Measurements from ENCODE around the gene RREB1. TPM values are rescaled to one million over a fixed set of nuclear protein-coding genes. Genes with fewer than 3 reads are reported as not detected.

RREB1 gene
- total RNA-seq, 1 experiment from 2014 or later: 35.8 TPM

DNA sequence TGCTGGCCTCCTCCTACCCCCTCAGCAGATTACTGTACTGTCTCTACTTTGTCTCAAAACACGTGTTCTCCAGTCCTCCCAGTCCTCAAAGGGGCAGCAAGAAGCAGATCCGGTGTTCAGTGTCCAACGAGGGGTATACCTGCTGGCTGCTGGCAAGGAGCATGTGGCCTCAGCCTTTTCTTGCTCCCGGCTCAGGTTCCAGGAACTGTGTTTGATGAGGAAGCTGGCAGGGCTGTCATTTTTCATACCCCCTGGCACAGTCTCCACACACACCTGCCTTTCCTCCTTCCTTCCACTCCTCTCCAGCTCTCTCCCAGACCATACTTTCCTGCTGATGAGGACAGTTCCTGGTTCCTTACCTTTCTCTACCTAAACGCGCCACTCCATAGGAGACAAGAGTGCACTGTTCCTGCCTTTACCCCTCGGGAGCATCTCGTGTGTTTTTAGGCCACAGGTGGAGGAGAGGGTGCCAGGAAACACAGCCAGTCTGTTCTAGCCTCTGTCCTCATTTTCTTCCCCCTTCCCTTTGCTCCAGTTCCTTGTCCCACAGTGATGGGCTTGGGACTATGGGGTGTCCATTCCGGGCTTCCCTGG is 128.0 kb downstream of the RREB1 start:
- Histone ChIP-seq H2AFZ (ENCODE audit: low read length) (no peak overlapping the region), H2BK12ac (ENCODE audit: insufficient read length, low read depth, low read length) (no peak overlapping the region), H2BK15ac (ENCODE audit: low read depth, low read length) (no peak overlapping the region), H4K8ac (replicated peaks; ENCODE audit: insufficient read length, low read depth, low read length) (no peak overlapping the region), H3K4me2 (ENCODE audit: insufficient read depth, insufficient read length, low read length) (no peak overlapping the region), H3K14ac (ENCODE audit: insufficient read depth, low read length) (no peak overlapping the region), H3K23ac (ENCODE audit: insufficient read length, low read depth, low read length) (no peak overlapping the region), H3K4me1 (ENCODE audit: insufficient read depth, low read length) (no peaks in the 10 kb centered on the region), H3K9me3 (ENCODE audit: control insufficient read depth, low read depth, low read length) (no peaks in the 10 kb centered on the region), H4K20me1 (ENCODE audit: control insufficient read depth, insufficient read depth, insufficient read length) (no peaks in the 10 kb centered on the region), H3K79me2 (ENCODE audit: insufficient read depth, low read length) (no peaks in the 10 kb centered on the region), H3K18ac (ENCODE audit: insufficient read length, low read depth, low read length) (no peak overlapping the region), H3K56ac (ENCODE audit: insufficient read length, low read depth, low read length) (no peak overlapping the region), H3T11ph (ENCODE audit: low read length) (no peak overlapping the region), H3K9ac (ENCODE audit: extremely low read depth, insufficient read length, low read length) (no peak overlapping the region), H3K23me2 (ENCODE audit: insufficient read length, low read depth, low read length, poor library complexity, severe bottlenecking) (no peaks in the 10 kb centered on the region), H3K4ac (ENCODE audit: low read depth, low read length) (no peak overlapping the region), H4K91ac (ENCODE audit: insufficient read length, low read depth, low read length) (no peak overlapping the region), H3K79me1 (ENCODE audit: insufficient read depth, low read depth, low read length, poor library complexity, severe bottlenecking) (no peaks in the 10 kb centered on the region), H2BK5ac (ENCODE audit: insufficient read length, low read length) (no peak overlapping the region), H4K5ac (ENCODE audit: insufficient read length, low read depth, low read length) (no peak overlapping the region), H2AK5ac (ENCODE audit: insufficient read length, low read length) (no peak overlapping the region), H3K27ac (ENCODE audit: insufficient read length, low read depth, low read length) (no peak overlapping the region), H2BK120ac (ENCODE audit: low read depth, low read length, poor library complexity, severe bottlenecking) (no peak overlapping the region), H2BK20ac (ENCODE audit: low read depth, low read length, poor library complexity, severe bottlenecking) (no peak overlapping the region), H3K27me3 (ENCODE audit: insufficient read depth, low read length) (no peaks in the 10 kb centered on the region)
- H3K9me3 Mint-ChIP-seq: no peaks in the 10 kb centered on the region
- WGBS (ENCODE audit: extremely low coverage, insufficient read length, low lambda C conversion rate): no CpG with 5 or more reads among the region's 9 CpGs
- no peak overlapping the region for H3K4me3 Mint-ChIP-seq
- no peak for DNase-seq
- TF ChIP-seq, protein P1, sequence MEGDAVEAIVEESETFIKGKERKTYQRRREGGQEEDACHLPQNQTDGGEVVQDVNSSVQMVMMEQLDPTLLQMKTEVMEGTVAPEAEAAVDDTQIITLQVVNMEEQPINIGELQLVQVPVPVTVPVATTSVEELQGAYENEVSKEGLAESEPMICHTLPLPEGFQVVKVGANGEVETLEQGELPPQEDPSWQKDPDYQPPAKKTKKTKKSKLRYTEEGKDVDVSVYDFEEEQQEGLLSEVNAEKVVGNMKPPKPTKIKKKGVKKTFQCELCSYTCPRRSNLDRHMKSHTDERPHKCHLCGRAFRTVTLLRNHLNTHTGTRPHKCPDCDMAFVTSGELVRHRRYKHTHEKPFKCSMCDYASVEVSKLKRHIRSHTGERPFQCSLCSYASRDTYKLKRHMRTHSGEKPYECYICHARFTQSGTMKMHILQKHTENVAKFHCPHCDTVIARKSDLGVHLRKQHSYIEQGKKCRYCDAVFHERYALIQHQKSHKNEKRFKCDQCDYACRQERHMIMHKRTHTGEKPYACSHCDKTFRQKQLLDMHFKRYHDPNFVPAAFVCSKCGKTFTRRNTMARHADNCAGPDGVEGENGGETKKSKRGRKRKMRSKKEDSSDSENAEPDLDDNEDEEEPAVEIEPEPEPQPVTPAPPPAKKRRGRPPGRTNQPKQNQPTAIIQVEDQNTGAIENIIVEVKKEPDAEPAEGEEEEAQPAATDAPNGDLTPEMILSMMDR (conservative IDR thresholded peaks at IDR 0.05): no peak
- H3K36me3 Mint-ChIP-seq (ENCODE audit: insufficient read depth in 1 of 3, low read depth in 3 of 3): peaks cover 2 to 21% (median 19%) of the 10 kb centered on the region in 3 experiments
- peak overlapping the region in 2 of 3 experiments; percentile 39 to 65; a peak in 3 of 7 replicates for H3K27ac Mint-ChIP-seq
- H3K4me1 Mint-ChIP-seq: peaks cover 11 to 14% of the 10 kb centered on the region in 2 experiments
- no peaks in the 10 kb centered on the region for H3K27me3 Mint-ChIP-seq (ENCODE audit: low read depth)

All from H9 (cell line).